ENCODE data around the gene TRIM69.

- TF ChIP-seq CTCF (conservative IDR thresholded peaks at IDR 0.05; ENCODE audit: low read length): no peak
- no peak for TF ChIP-seq EZH2phosphoT487 (IDR thresholded peaks at IDR 0.05; ENCODE audit: borderline replicate concordance)
Measured at GRCh38 chr15:44715142-44715796, 21.1 kb upstream of the TRIM69 start.

Data from Loucy (cell line).